GM23248 (cell line): ENCODE results near the gene RCOR1.

Source experiments
- EZH2 ChIP-seq: fragments of 200-600 bp; sonication (generic); IDR thresholded peaks from 2 replicates; pipeline ENCODE4 v1.6.1; 2018; ENCODE audit warnings: antibody characterized with exemption, mild to moderate bottlenecking; ENCODE audit not compliant: insufficient read depth, poor library complexity, severe bottlenecking
- EZH2phosphoT487 ChIP-seq: fragments of 200-600 bp; sonication (generic); IDR thresholded peaks from 2 replicates; pipeline ENCODE4 v1.6.1; 2018; ENCODE audit warnings: antibody characterized with exemption, moderate library complexity, mild to moderate bottlenecking, low read depth; ENCODE audit not compliant: insufficient read depth

GRCh38 chr14:102629011-102629444 lies 36.6 kb downstream of the RCOR1 start:
- no peak for TF ChIP-seq EZH2
- no peak for TF ChIP-seq EZH2phosphoT487
